HG02938 (cell line): ENCODE results near the gene MYO3A.

Source experiments
- ATAC-seq: cut with Tn5 transposase; IDR thresholded peaks from one replicate; pipeline ENCODE4 v1.9.1; 2021; ENCODE audit warnings: mild to moderate bottlenecking, moderate library complexity; ENCODE audit not compliant: unreplicated experiment

The MYO3A gene, protein sequence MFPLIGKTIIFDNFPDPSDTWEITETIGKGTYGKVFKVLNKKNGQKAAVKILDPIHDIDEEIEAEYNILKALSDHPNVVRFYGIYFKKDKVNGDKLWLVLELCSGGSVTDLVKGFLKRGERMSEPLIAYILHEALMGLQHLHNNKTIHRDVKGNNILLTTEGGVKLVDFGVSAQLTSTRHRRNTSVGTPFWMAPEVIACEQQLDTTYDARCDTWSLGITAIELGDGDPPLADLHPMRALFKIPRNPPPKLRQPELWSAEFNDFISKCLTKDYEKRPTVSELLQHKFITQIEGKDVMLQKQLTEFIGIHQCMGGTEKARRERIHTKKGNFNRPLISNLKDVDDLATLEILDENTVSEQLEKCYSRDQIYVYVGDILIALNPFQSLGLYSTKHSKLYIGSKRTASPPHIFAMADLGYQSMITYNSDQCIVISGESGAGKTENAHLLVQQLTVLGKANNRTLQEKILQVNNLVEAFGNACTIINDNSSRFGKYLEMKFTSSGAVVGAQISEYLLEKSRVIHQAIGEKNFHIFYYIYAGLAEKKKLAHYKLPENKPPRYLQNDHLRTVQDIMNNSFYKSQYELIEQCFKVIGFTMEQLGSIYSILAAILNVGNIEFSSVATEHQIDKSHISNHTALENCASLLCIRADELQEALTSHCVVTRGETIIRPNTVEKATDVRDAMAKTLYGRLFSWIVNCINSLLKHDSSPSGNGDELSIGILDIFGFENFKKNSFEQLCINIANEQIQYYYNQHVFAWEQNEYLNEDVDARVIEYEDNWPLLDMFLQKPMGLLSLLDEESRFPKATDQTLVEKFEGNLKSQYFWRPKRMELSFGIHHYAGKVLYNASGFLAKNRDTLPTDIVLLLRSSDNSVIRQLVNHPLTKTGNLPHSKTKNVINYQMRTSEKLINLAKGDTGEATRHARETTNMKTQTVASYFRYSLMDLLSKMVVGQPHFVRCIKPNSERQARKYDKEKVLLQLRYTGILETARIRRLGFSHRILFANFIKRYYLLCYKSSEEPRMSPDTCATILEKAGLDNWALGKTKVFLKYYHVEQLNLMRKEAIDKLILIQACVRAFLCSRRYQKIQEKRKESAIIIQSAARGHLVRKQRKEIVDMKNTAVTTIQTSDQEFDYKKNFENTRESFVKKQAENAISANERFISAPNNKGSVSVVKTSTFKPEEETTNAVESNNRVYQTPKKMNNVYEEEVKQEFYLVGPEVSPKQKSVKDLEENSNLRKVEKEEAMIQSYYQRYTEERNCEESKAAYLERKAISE (N-terminal part only)

DNA sequence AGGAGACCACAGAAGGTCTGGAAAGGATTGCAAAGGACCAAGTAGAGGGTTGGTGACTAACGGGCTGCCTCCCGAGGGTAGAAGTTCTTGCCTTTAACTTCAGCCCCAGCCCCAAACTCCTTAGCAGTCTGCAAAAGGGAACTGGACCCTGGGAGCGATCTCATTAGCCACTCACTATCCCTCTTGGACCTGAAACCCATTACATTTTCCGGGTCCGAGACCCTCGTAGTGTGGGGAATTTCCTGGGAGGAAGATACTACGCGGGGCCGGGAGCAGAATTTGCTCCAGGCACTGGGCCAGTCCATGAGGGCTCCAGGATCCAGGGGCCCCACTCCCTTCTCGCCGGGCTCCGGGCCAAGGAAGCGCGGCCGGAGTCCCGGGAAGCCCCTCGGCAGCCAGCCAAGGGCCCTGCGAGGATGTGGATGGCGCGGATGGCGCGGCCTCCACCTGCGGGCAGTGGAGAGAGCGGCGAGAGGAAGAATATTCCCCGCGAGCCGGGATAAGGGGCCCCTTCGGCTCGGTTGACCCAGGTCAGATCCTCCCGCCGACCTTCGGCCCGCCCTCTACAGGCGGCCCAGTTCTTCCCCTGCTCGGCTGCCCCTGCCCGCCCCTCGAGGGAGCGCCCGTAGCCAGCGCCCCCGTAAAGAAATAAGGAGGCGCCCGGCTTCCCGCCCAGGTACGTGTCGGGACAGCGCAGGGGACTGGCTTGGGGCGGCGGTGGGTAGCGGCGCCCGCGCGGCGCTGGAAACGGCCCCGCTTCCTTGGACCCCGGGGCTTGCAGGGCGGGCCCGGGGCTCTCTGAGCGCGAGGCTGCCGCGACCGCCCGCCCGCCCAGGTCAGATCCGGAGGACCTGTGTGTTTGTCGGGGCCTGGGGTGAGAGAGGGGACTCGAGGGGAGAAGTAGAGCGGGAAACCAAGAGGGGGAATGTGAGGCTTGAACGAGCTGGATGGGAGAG is at the start of gene MYO3A:
MYO3A (plus strand) TSS at position 577 of the 956 bp plus-strand sequence. CDS start 17,882 bp downstream, outside the sequence.
- no peak for ATAC-seq

DNA sequence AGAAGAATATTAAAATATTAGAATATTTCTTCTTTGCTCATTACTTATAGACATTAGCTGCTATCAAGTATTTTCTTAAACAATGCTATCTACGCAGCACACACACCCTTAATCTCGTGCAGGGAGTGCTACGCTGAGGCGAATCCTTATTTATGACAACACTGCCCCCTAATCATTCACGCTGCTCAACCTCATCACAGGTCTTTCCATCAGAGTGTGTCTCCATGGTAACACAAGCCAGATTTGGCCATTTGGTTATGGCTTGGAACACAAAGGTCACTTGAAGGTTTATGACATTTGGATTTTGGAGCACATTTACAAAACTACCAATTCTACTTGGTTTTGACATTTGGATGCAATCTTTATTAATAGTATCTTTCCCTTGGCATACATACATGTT is 45.4 kb upstream of the MYO3A start:
- ATAC-seq, result no peak

DNA sequence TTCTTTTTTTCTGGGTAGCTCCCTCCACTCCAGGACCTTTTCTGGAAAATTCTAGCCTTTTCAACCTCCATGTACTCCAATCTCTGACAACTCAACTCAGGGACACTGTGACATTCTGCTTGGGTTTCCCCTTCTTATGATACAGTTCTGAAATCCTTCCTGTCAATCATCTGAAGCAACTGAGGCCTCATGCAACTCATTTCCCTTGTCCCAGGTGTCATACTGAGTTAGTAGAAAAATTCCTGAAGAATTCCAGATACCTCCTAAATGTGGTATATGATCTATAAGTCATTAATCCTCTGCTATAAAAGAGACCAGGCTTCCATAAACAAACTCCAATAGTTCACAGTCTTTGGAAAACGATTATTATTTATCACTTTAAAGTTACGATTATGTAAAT is 43.0 kb upstream of the MYO3A start:
- ATAC-seq, result no peak

DNA sequence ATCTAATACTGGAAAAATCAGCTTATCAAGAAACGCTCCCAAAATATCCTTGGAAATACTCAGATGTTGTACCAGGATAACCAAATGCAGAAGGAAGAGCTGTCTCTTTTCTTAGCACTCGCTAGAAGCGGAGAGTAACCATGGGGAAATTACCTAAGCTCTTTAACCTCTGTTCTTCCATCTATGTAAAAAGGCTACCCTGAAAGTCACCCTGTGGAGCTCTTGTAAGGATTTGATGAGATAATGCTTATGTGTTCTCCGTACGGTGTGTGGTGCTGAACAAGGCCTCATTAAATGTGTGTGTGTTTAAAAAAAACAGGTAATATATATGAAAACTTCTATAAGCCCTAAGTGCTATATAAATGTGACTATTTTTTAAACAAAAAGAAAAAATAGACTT is 38.2 kb upstream of the MYO3A start:
- ATAC-seq, result no peak

DNA sequence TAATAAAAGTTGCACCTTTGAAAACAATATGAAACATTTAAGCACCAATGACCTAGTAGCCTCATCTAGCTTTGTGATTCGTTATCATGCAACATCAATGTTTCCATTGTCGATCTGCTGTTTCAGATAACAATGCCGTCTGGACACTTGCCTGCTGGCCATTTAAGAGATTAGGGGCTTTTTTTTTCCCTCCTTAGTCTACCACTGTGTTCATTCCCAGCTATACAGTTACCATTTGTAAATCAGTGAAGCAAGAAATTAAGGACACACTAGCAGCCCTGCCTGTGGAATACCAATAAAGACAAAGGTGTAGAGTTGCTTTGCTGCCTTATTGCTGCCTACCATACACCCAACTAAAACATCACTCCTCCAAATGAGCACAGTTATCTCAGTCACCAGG is 37.6 kb upstream of the MYO3A start:
- ATAC-seq, result no peak

DNA sequence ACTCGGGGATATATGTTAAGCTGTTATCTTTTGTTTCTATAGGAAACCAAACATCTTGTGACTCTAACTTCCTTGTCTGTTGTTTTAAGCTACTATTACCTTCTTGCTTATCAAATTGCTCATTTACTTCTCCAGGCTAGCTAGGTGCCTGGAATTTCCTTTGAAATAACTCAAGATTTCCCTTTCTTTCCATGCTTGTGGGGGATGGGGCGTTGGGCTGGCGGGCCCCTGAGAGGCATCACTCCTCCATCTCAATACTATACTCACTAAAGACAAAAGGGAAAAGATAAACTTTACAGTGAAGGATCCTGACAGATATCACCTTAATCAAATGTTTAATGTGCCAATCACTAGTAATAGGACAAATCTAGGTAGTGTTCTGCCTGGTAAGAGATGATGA is 34.7 kb upstream of the MYO3A start:
- ATAC-seq, result no peak

DNA sequence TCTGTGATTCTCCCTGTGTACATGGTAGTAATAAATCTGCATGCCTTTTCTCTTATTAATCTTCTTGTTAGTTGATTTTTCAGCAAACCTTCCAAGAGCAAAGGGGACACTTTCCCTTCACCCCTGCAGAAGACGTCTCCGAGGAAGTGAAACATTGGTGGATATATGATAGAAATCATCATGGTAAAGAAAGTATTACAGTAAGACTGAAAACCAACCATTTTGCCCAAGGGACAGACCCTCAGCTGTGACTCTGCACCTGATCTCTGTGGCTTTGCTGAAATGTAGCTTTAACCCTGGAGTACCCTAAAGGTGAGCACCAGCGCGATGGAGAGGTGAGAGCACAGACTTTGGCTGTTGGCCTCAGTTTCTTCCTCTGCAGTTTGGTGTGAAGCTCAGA is 32.8 kb upstream of the MYO3A start:
- no peak for ATAC-seq

DNA sequence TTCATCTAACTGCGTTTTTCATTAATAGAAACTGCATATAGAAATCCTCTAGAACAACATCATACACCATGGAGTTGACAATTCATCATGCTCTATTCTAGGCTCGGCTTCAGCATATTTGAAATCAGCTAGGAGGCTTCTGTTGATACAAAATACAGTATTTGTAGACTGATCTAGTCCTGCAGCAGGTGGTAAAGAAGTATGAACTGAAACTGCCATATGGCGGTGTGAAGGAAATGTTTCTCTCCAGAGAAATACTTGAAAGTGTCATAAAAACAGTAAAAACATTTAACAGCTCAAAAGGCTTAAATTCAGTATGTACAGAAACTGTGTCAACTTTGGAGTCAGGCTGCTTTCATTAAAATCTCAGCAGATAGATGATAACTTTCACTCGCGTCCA is 32.0 kb upstream of the MYO3A start:
- peak; percentile 55 for ATAC-seq

DNA sequence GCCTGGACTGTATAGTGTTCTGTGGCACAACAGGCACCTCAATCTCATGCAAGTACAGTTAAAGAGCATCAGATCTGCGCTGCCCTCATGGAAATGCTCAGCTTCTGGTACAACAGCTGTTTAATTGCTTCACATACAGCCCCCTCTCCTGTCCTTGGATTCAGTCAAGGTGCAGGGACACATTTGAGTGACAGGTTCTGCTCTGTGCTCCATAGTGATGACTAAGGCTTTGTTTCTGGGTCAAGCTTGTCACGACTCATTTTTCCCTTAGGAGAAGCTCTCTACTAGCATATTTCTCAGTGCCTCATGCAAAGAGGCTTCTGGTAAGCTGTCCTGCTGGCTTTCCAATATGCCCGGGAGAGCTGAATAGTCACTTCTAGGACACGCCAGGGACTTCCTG is 26.8 kb upstream of the MYO3A start:
- ATAC-seq, result no peak

DNA sequence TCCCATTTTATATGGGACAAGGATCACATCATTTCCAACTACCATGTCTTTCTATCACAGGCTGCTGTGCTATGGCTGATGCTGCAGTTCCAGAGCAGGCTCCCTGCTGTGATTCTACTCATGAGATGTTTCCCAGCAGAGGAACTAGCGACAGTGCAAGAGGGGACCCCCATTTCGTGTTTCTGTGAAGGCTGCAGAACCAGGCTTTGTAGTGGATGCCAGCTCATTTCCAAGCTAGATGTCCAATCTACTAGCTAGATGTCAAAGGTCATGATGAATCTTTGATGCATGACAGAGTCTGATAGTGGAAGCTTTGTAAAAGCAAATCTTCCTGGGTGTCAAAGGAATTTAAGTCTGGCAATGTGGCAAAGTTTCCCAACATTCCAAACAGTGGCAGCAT is 21.2 kb upstream of the MYO3A start:
- ATAC-seq, result no peak

DNA sequence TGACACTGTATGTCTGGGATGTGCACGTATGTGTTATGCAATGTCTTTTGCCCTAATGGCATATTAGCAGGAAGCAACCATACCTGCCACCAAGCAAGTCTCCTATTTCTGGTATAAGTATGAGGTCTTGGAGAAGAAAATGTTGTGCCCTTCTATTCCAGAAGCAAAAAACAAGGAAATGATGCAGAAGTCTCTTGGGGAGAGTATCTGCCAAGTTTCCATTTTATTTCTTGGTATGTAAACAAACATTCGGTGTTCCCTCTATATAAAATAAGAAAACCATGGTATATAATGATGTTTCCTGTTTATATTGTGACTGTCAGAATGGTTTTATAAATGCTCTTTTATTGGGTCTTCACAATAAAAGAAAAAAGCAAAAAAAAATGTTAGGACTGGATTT is 19.3 kb upstream of the MYO3A start:
- no peak for ATAC-seq

DNA sequence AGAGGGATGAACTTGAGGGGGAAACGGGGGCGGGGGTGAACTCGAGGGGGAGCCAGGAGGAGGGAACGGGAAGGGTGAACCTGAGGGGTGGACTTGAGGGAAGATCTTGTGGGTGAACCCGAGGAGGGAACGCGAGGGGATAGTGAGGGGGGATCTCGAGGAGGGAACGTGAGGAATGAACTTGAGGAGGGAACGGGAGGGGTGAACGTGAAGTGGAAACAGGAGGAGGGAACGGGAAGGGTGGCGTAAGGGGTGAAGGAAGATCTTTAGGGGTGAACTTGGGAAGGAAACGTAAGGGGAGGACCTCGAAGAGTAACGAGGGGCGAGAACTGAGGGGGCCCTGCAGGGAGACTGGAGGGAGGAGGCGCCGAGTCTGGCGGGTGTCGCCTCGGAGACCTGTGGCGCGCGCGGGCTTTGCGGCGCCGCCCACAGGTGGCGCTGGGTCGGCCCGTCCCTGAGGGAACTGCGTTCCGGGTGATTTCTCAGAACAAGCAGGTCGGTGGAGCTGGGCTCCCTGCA is 651 bp downstream of the MYO3A start:
- no peak for ATAC-seq

DNA sequence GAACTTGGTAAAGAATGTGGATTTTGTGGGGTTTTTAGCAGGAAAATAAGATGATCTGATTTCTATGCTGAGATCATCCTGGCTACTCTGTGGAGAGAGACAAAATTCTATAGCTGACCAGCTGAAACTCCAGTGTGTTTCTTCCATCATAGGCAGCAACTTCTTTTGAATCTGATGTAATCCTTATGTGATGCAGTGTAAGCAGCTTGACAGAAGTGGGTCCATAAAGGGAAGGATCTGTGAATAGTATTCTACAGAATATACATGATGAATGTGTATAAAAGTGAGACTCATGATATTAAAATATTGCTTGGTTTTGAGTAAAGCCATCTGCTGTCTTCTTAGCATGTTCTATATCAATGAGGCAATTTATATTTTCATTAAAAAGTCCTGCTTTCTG is 4.4 kb downstream of the MYO3A start:
- ATAC-seq, result no peak

DNA sequence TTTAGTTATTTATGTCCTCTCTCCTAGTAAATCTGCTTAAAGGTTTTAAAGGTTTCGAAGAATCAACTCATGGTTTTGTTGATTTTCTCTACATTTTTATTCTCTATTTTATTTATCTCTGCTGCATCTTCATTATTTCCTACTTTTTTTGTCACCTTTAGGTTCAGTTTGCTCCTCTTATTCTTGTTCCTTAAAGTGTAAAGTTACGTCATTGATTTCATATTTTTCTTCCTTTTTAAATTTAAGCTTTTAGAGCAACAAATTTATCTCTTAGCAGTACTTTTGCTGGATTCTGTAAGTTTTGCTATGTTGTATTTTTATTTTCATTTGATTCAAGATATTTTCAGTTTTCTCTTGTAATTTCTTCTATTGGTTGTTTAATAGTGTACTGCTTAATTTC is 10.7 kb downstream of the MYO3A start:
- no peak for ATAC-seq

DNA sequence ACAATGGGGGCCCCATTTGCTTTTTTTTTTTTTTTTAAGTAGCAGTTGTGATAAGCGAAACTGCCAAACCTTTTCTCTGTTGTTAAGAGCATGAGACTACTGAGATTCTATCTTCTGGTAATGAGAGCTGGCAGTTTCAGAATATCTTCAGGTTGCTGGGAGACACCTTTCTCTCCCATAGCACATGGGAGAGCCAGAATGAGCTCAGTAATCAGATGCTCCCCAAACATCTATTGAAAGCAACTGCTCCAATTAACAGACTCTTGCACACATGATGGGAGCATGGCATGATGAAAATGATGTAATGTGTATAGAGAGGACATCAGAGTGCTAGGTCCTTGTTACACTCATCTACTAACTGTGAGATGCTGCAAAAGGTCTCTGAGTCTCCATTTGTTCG is 18.8 kb downstream of the MYO3A start:
- ATAC-seq, result no peak

DNA sequence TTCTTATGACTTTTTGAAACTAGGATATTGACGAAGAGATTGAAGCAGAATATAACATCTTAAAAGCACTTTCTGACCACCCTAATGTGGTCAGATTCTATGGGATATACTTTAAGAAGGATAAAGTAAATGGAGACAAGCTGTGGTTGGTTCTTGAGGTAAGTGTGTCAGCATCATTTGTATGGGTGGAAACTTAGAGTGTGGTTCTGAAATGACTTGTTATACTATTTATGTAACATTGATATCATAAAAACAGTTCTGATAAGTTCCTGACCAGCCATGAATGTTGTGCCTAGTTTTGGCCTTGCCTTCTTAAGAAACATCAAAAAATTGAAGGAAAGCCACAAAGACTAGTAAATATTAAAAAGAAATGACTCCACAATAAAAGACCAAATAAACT is 20.8 kb downstream of the MYO3A start:
- no peak for ATAC-seq

DNA sequence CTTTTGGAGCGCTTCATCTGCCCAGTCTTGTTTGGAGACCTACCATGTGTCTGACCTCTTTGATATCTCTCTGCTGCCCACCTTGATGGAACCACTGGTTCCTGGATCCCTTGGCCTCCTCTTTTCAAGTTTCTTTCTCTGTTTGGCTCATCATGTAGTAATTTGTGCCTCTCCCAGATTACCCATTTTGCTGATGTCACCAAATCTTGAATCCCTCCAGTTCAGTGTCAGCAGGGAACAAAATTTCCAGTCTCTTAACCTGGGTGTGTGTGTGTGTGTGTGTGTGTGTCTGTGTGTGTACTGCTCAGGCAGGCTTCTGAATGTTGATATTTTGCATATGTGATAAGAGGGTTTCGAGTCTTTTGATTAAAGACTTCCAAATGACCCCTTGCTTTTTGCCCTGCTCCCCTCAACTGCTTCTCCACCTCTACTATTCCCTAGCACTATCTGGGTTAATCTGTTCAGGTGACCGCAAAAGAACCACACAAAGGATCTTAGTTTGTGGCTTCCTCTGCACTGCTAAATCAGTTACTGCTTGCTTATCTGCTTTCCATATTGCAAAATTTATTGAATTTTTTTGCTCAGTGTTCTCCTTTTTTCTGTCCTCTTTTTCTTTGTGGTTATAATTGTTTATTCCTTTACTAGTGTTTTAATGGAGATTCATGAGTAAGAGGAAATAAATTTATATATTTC is 25.7 kb downstream of the MYO3A start:
- no peak for ATAC-seq

DNA sequence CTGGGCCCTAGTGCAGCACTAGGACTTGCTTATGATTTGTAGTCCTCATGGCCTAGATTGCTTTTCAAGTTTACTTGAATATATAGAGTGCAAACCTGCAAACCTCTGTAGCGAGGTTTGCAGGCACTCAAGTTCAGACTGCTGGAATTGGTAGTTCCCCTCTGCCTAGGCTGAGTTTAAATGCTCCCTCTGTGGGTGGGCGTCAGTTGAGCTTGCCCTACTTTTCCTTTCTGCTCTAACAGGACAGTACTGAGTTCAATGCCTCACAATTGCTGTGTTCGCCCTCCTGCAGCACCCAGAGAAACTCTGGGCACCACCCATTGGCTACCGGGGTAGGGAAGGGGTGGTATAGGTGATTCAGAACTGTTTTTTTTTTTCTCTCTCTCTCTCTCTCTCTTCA is 31.6 kb downstream of the MYO3A start:
- no peak for ATAC-seq

DNA sequence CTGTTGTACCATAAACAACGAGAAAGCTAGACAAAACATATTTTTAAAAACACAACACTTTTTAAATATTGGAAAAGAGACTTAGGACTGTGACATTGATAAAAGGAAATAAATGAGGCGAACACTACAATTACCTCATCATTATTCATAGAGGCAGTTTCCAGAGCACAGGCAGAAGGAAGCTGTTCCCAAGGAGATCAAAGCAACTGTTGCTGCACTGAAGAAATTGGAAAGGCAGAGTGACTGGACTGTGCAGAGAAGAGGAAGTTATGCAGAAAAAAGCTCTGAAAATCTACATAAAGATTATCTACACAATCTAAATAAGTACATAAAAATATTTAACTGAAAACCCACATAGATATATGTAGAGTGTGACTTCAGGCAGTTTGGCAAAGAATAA is 32.8 kb downstream of the MYO3A start:
- ATAC-seq, result no peak
